ENCODE results near the gene UGT1A7. TPM values are rescaled to one million over a fixed set of nuclear protein-coding genes. Genes with fewer than 3 reads are reported as not detected.

UGT1A7 gene
- total RNA-seq, 6 experiments from 2014 or later: 1.3 to 6.9 (median 4.6) TPM

DNA sequence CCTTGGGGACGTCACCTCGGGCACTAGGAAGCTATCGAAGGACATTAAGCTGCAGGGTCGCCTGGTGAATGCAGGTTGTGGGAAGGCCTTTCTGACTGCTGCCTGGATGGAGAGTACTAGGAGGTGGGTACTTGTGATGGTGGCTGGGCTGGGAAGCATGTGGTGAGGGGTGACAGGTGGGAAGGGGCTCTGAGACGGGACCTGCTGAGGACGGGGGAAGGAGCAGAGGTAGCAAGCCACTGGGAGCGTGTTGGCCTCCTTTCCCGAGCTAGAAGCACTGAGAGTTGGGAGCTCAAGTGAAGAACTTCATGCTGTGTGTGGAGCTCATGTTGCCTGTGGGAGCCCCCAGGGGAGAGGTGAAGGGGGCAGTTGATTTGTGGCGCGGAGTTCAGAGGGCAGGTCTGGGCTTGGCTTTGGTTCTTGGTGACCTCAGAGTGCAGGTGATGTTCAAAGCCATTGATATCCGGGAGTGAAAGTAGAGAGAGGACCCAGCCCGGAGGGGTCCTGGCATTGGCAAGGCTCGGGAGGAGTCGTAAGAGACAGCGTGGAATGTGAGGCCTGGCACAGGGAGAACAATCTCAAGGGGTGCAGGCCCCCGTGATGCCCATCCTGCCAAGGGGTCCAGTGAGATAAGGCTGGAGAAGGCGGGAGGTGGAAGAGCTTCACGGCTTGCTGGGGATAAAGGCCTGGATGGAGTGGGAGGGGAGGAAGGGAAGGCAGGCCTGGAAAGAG is 109.6 kb downstream of the UGT1A7 start:
- Histone ChIP-seq H3K4me3 (no peak overlapping the region), H3K9me3 (no peaks in the 10 kb centered on the region), H3K36me3 (no peaks in the 10 kb centered on the region), H3K4me1 (no peaks in the 10 kb centered on the region), H3K27ac (no peak overlapping the region), H3K27me3 (no peaks in the 10 kb centered on the region)
- no peak for ATAC-seq
- no peak for DNase-seq
- WGBS (ENCODE audit: insufficient coverage, low coverage, low lambda C conversion rate, missing lambda C conversion rate): 82% methylated on average over 16 of the region's 18 CpGs
- TF ChIP-seq POLR2A (IDR thresholded peaks at IDR 0.05): no peak
- intact Hi-C loops (cut with DNase I): no loop called here

DNA sequence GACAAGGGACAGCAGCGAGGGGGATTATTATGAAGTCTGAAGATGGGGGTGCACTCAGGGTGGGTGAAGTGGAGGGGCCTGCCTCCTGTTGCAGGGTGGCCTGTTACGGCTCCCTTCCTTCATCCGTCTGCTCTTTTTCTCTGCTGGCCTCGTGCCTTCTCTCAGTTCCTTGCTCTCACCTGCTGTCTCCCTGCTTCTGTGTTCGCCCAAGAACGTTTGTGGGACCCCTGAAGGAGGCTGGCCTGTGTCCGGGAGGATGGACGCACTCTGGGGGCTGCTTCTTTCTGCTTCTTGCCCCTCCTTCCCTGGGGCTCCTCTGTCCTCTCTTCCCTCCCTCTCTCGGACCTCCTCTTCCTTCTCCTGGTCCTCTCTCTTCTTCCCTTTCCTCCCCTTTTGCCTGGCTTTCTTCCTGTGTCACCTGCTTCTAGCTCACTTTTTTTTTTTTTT is 110.2 kb downstream of the UGT1A7 start:
- Histone ChIP-seq H3K4me1 (no peaks in the 10 kb centered on the region), H3K27ac (no peak overlapping the region), H3K36me3 (no peaks in the 10 kb centered on the region), H3K4me3 (no peak overlapping the region), H3K9me3 (no peaks in the 10 kb centered on the region), H3K27me3 (no peaks in the 10 kb centered on the region)
- no peak for DNase-seq
- WGBS (ENCODE audit: insufficient coverage, low coverage, low lambda C conversion rate, missing lambda C conversion rate): 72% methylated on average over 8 of the region's 9 CpGs
- ATAC-seq: no peak
- intact Hi-C loops (cut with DNase I): no loop called here
- TF ChIP-seq POLR2A (IDR thresholded peaks at IDR 0.05) (no peak), CTCF (IDR thresholded peaks at IDR 0.05) (no peak)

DNA sequence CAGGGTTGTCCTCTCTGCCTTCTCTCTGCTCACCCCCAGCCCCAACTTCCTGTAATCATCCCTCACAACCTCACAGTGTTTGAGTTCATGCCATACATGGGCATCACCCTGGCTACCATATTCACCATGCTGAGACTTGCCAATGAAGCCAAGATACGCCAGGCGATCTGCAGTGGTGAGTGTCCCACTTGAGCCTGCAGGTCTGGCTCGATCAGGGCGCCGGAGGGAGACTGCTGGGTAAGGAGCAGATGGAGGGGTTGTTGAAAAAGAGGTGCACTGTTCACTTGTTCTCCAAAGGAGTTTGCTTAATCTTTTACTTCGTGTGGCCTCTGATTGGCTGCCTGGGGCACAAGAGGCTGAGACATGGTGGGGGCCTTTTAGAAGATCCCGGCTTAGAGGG is 111.0 kb downstream of the UGT1A7 start:
- no peak for TF ChIP-seq POLR2A (IDR thresholded peaks at IDR 0.05)
- TF ChIP-seq CTCF (IDR thresholded peaks at IDR 0.05): no peak
- Histone ChIP-seq H3K4me1 (no peaks in the 10 kb centered on the region), H3K4me3 (no peak overlapping the region), H3K27ac (no peak overlapping the region), H3K36me3 (no peaks in the 10 kb centered on the region), H3K9me3 (no peaks in the 10 kb centered on the region), H3K27me3 (no peaks in the 10 kb centered on the region)
- 90% methylated on average over 7 of the region's 7 CpGs for WGBS (ENCODE audit: insufficient coverage, low coverage, low lambda C conversion rate, missing lambda C conversion rate)
- ATAC-seq (no peak), DNase-seq (no peak)
- intact Hi-C loops (cut with DNase I): no loop called here

- Histone ChIP-seq H3K4me3 (no peak overlapping the region), H3K4me1 (no peaks in the 10 kb centered on the region), H3K9me3 (no peaks in the 10 kb centered on the region), H3K27me3 (no peaks in the 10 kb centered on the region), H3K36me3 (no peaks in the 10 kb centered on the region), H3K27ac (no peak overlapping the region)
- TF ChIP-seq CTCF (IDR thresholded peaks at IDR 0.05): no peak
- TF ChIP-seq POLR2A (IDR thresholded peaks at IDR 0.05): no peak
- ATAC-seq (no peak), DNase-seq (no peak)
- intact Hi-C loops (cut with DNase I): no loop called here
- 81% methylated on average over 3 of the region's 18 CpGs for WGBS (ENCODE audit: insufficient coverage, low coverage, low lambda C conversion rate, missing lambda C conversion rate)
These were observed 111.9 kb downstream of the UGT1A7 start for GRCh38 chr2:233793465-233794127.

DNA sequence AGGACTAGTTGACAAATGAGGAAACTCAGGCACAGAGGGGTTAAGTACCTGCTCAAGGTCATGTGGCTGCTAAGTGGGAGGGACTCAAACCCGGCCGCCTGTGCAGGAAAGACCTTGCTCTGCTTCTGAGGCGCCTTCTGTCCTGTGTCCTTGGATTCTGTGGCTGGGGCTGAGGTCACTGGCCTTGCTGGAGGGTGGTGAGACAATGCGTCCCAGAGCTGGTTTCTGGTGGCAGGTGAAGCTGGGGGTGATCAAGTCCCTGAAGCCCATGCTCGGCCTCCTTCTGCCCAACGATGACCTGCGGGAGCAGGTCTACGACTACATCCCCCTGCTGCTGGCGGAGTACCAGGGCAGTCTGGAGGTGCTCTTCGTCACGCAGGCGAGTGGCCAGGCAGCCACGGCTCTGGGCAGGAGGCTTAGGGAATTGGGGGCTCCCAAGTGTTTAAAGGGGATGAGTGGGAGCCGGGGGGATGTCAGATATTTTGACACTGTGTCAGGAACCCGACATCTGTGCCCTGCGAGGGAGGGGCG is 112.5 kb downstream of the UGT1A7 start:
- Histone ChIP-seq H3K4me1 (no peaks in the 10 kb centered on the region), H3K4me3 (no peak overlapping the region), H3K27ac (no peak overlapping the region), H3K9me3 (no peaks in the 10 kb centered on the region), H3K36me3 (no peaks in the 10 kb centered on the region), H3K27me3 (no peaks in the 10 kb centered on the region)
- intact Hi-C loops (cut with DNase I): no loop called here
- ATAC-seq (no peak), DNase-seq (no peak)
- WGBS (ENCODE audit: insufficient coverage, low coverage, low lambda C conversion rate, missing lambda C conversion rate): 92% methylated on average over 4 of the region's 17 CpGs
- no peak for TF ChIP-seq POLR2A (IDR thresholded peaks at IDR 0.05)
- no peak for TF ChIP-seq CTCF (IDR thresholded peaks at IDR 0.05)

All from right lobe of liver (tissue), 6 donors.